IMR-90 (cell line): ENCODE results near the gene PLEKHG2. TPM values are rescaled to one million over a fixed set of nuclear protein-coding genes. Genes with fewer than 3 reads are reported as not detected.

Source experiments
- ATAC-seq: fragments of 200-7000 bp; cut with Tn5 transposase; 2 replicates; pipeline ENCODE4 v1.9.1; 2020; ENCODE audit warnings: low read depth, mild to moderate bottlenecking, moderate library complexity
- BruUV-seq: library from RNA; stranded (reverse); fragments of 400-500 nt; replicated peaks from 2 replicates; lab custom pipeline; 2021; lab: Mats Ljungman, UMichigan
- CTCF ChIA-PET: fragments of 300-600 bp; formaldehyde crosslinking; extraction: SDS; loops from one replicate; lab custom pipeline; 2021; ENCODE audit warnings: antibody characterized with exemption; lab: Yijun Ruan, JAX
- POLR2A ChIA-PET: fragments of 300-600 bp; sonication (Branson Sonifier 250); formaldehyde crosslinking; loops from one replicate; lab custom pipeline; 2022; ENCODE audit warnings: antibody characterized with exemption; ENCODE audit not compliant: unreplicated experiment; lab: Charles Lee
- DNase-seq: peaks from one replicate; pipeline ENCODE4 v3.0.0; 2013
- H2AFZ ChIP-seq: replicated peaks from 2 replicates; pipeline ENCODE3; 2013; ENCODE audit warnings: low read length, mild to moderate bottlenecking; ENCODE audit not compliant: poor library complexity
- H2AK5ac ChIP-seq: 2 replicates; pipeline ENCODE4 v1.6.1; 2013; ENCODE audit warnings: low read depth, low read length, inconsistent platforms
- H2AK9ac ChIP-seq: replicated peaks from 2 replicates; pipeline ENCODE3; 2013; ENCODE audit warnings: mild to moderate bottlenecking, low read depth, low read length, moderate library complexity; ENCODE audit not compliant: poor library complexity
- H2BK120ac ChIP-seq: 2 replicates; pipeline ENCODE4 v1.6.1; 2013; ENCODE audit warnings: low read depth, low read length, inconsistent platforms
- H2BK15ac ChIP-seq: 3 replicates; pipeline ENCODE4 v1.6.1; 2013; ENCODE audit warnings: low read depth, low read length, inconsistent platforms
- H2BK20ac ChIP-seq: 2 replicates; pipeline ENCODE4 v1.6.1; 2013; ENCODE audit warnings: low read depth, mild to moderate bottlenecking, inconsistent platforms, low read length, moderate library complexity
- H2BK5ac ChIP-seq: 2 replicates; pipeline ENCODE4 v1.6.1; 2013; ENCODE audit warnings: mild to moderate bottlenecking, low read depth, low read length, inconsistent platforms; ENCODE audit not compliant: poor library complexity, severe bottlenecking
- H3K14ac ChIP-seq: replicated peaks from 2 replicates; pipeline ENCODE4 v1.6.1; 2013; ENCODE audit warnings: low read depth, low read length, inconsistent platforms
- H3K18ac ChIP-seq: 2 replicates; pipeline ENCODE4 v1.6.1; 2013; ENCODE audit warnings: low read depth, low read length, control low read depth
- H3K23ac ChIP-seq: 2 replicates; pipeline ENCODE4 v1.6.1; 2013; ENCODE audit warnings: low read depth, low read length, inconsistent platforms
- H3K27ac ChIP-seq: 2 replicates; pipeline ENCODE4 v1.5.1; 2013; ENCODE audit warnings: mild to moderate bottlenecking, control low read depth, low read length; ENCODE audit not compliant: insufficient read depth
- H3K27me3 ChIP-seq: 2 replicates; pipeline ENCODE4 v1.6.1; 2013; ENCODE audit warnings: low read length; ENCODE audit not compliant: control insufficient read depth, insufficient read depth
- H3K36me3 ChIP-seq: 2 replicates; pipeline ENCODE4 v1.6.1; 2013; ENCODE audit warnings: low read length, mixed read lengths; ENCODE audit not compliant: control insufficient read depth, insufficient read depth
- H3K4ac ChIP-seq: 2 replicates; pipeline ENCODE4 v1.6.1; 2013; ENCODE audit warnings: low read depth, low read length, inconsistent platforms
- H3K4me1 ChIP-seq: 2 replicates; pipeline ENCODE4 v1.6.1; 2013; ENCODE audit warnings: low read length, mixed read lengths; ENCODE audit not compliant: control insufficient read depth, insufficient read depth
- H3K4me2 ChIP-seq: 2 replicates; pipeline ENCODE4 v1.6.1; 2013; ENCODE audit warnings: low read depth, mild to moderate bottlenecking, control low read depth, low read length, moderate library complexity
- H3K4me3 ChIP-seq: 2 replicates; pipeline ENCODE4 v1.5.1; 2013; ENCODE audit warnings: low read depth, mild to moderate bottlenecking, control low read depth, low read length, moderate library complexity; ENCODE audit not compliant: insufficient read depth
- H3K56ac ChIP-seq: 2 replicates; pipeline ENCODE4 v1.6.1; 2013; ENCODE audit warnings: low read length, inconsistent platforms; ENCODE audit not compliant: insufficient read depth; ENCODE audit errors: extremely low read depth
- H3K79me1 ChIP-seq, 2 experiments: 2 replicates each; pipeline ENCODE4 v1.6.1; 2013; ENCODE audit warnings: low read length in 2 of 2, inconsistent platforms in 1 of 2, low read depth in 1 of 2
- H3K9ac ChIP-seq: 2 replicates; pipeline ENCODE4 v1.6.1; 2013; ENCODE audit warnings: low read depth, low read length, control low read depth
- H3K9me1 ChIP-seq: 2 replicates; pipeline ENCODE4 v1.6.1; 2013; ENCODE audit warnings: low read length, inconsistent platforms; ENCODE audit not compliant: insufficient read depth
- H3K9me3 ChIP-seq: 2 replicates; pipeline ENCODE4 v1.6.1; 2013; ENCODE audit warnings: low read length; ENCODE audit not compliant: control insufficient read depth, insufficient read depth
- H4K20me1 ChIP-seq: 2 replicates; pipeline ENCODE4 v1.6.1; 2013; ENCODE audit warnings: low read length, inconsistent platforms; ENCODE audit not compliant: insufficient read depth
- H4K5ac ChIP-seq: 2 replicates; pipeline ENCODE4 v1.6.1; 2013; ENCODE audit warnings: mild to moderate bottlenecking, low read depth, low read length, control low read depth
- H4K8ac ChIP-seq, 2 experiments: 2 replicates each; pipeline ENCODE4 v1.6.1; 2013; ENCODE audit warnings: low read depth in 2 of 2, low read length in 2 of 2, control low read depth in 1 of 2, inconsistent platforms in 1 of 2
- H4K91ac ChIP-seq: 2 replicates; pipeline ENCODE4 v1.6.1; 2013; ENCODE audit warnings: low read depth, low read length, inconsistent platforms; ENCODE audit not compliant: insufficient read depth
- BHLHE40 ChIP-seq: fragments of 150-350 bp; IDR thresholded peaks from 2 replicates; pipeline ENCODE4 v1.6.1; 2016; ENCODE audit warnings: mild to moderate bottlenecking, low read depth, low read length
- CEBPB ChIP-seq: IDR thresholded peaks from 2 replicates; pipeline ENCODE4 v1.6.1; 2012; ENCODE audit warnings: low read depth, low read length, improper control_type of control experiment
- CHD1 ChIP-seq: IDR thresholded peaks from 2 replicates; pipeline ENCODE4 v1.6.1; 2012; ENCODE audit warnings: low read depth, low read length, improper control_type of control experiment
- FOS ChIP-seq: fragments of 150-350 bp; IDR thresholded peaks from 2 replicates; pipeline ENCODE4 v1.6.1; 2016; ENCODE audit warnings: low read depth, low read length
- MAFK ChIP-seq: IDR thresholded peaks from 2 replicates; pipeline ENCODE4 v1.6.1; 2012; ENCODE audit warnings: low read depth, low read length, improper control_type of control experiment
- MAZ ChIP-seq: IDR thresholded peaks from 2 replicates; pipeline ENCODE4 v1.6.1; 2012; ENCODE audit warnings: low read depth, mild to moderate bottlenecking, low read length, improper control_type of control experiment, moderate library complexity, borderline replicate concordance
- MXI1 ChIP-seq: IDR thresholded peaks from 2 replicates; pipeline ENCODE4 v1.6.1; 2012; ENCODE audit warnings: low read depth, mild to moderate bottlenecking, low read length, moderate library complexity, borderline replicate concordance
- NFE2L2 ChIP-seq: fragments of 150-350 bp; IDR thresholded peaks from 2 replicates; pipeline ENCODE4 v1.6.1; 2016; ENCODE audit warnings: low read depth, mild to moderate bottlenecking, low read length
- POLR2A ChIP-seq: IDR thresholded peaks from 2 replicates; pipeline ENCODE4 v1.6.1; 2012; ENCODE audit warnings: mild to moderate bottlenecking, low read depth, low read length
- RAD21 ChIP-seq: IDR thresholded peaks from 2 replicates; pipeline ENCODE4 v1.6.1; 2012; ENCODE audit warnings: low read length, improper control_type of control experiment
- RCOR1 ChIP-seq: IDR thresholded peaks from 2 replicates; pipeline ENCODE4 v1.6.1; 2012; ENCODE audit warnings: mild to moderate bottlenecking, low read length, improper control_type of control experiment; ENCODE audit not compliant: insufficient replicate concordance
- RFX5 ChIP-seq: IDR thresholded peaks from 2 replicates; pipeline ENCODE4 v1.8.0; 2012; ENCODE audit warnings: low read depth, mild to moderate bottlenecking, low read length, moderate library complexity
- SMC3 ChIP-seq: fragments of 150-350 bp; IDR thresholded peaks from 2 replicates; pipeline ENCODE4 v1.6.1; 2016; ENCODE audit warnings: low read depth, mild to moderate bottlenecking, antibody characterized with exemption, low read length, moderate library complexity
- WGBS, 2 experiments: methylation state at CpG; one replicate each; pipeline versions ENCODE4 v1.1.5 to v1.1.7; 2013; ENCODE audit warnings: missing lambda C conversion rate in 2 of 2; ENCODE audit not compliant: insufficient read length in 1 of 2; ENCODE audit errors: extremely low coverage in 2 of 2; 5-methylcytosine and 5-hydroxymethylcytosine counted together
- dilution Hi-C: fragments of 300-500 bp; cut with HindIII; formaldehyde crosslinking; loops from one replicate; pipeline ENCODE4 v1.14.3; 2018; ENCODE audit warnings: low sequenced_read_pairs; ENCODE audit not compliant: unreplicated experiment
- in situ Hi-C: fragments of 300-500 bp; cut with MboI; formaldehyde crosslinking; loops from 3 replicates; pipeline ENCODE4 v1.14.3; 2019; ENCODE audit warnings: low sequenced_read_pairs, inconsistent platforms, mixed read lengths
- intact Hi-C: fragments of 100-400 bp; cut with micrococcal nuclease; formaldehyde crosslinking; loops from 2 replicates; pipeline ENCODE4 v1.10.0; 2022
- polyA plus RNA-seq, 3 experiments: library from polyadenylated mRNA; depleted of rRNA; stranded (reverse); fragments of >200 nt; gene quantifications; 2 replicates each; pipeline ENCODE4 v1.2.3, GENCODE V29; 2012; ENCODE audit warnings: low replicate concordance in 1 of 3
- total RNA-seq: library from RNA; depleted of rRNA; stranded (reverse); fragments of >200 nt; gene quantifications from 2 replicates; pipeline ENCODE4 v1.2.3, GENCODE V29; 2012
- TF ChIP-seq, protein P1 (sequence below): fragments of 150-350 bp; IDR thresholded peaks from 2 replicates; pipeline ENCODE4 v1.6.1; 2016; ENCODE audit warnings: low read depth, mild to moderate bottlenecking, low read length, moderate library complexity, borderline replicate concordance
- TF ChIP-seq, protein P2 (sequence below): fragments of 150-350 bp; IDR thresholded peaks from 2 replicates; pipeline ENCODE4 v1.6.1; 2017; ENCODE audit warnings: mild to moderate bottlenecking, antibody characterized with exemption, low read length, low read depth
- TF ChIP-seq, protein P3 (sequence below): conservative IDR thresholded peaks from 2 replicates; pipeline ENCODE4 v1.5.1; 2012; ENCODE audit warnings: mild to moderate bottlenecking, low read depth, low read length, improper control_type of control experiment

PLEKHG2 gene
- total and polyA plus RNA-seq, 2 of the 4 experiments (the other 2 are of a cell fraction): 6.5 to 28.3 TPM

DNA sequence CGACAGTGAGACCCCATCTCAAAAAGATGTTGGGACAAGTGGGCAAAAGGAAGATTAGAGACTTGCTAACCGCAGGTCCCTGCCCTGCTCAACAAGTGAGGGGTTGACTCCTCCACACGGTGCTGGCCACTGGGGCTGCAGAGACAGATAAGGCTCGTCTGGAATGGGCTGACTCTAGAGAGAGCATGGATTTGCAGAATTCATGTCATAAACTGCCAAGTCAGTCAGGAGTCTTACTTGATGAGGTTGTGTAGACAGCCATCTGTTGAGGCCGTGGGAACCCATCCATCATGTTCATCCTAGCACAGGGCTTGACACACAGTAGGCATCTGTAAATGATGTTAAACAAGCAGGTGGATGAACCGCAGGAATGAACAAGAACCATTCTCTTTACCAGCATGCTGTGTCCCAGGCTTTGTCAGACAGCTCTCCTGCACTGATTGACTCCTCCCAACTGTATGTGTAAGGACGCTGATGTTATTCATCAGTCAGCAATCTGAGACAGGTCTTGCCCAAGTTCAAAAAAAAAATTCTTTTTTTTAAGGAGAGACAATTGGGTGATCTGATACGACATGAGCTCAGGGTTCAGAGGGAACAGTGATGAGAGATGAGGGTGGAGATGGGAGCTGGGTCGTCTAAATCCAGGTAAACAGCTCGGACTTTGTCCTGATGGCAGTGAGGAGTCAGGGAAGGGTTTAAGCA, 30.4 kb upstream of the PLEKHG2 start:
- POLR2A ChIA-PET: no interaction called here
- no peak for TF ChIP-seq MAFK
- TF ChIP-seq FOS: no peak
- no peak for TF ChIP-seq RCOR1
- TF ChIP-seq, protein P1, sequence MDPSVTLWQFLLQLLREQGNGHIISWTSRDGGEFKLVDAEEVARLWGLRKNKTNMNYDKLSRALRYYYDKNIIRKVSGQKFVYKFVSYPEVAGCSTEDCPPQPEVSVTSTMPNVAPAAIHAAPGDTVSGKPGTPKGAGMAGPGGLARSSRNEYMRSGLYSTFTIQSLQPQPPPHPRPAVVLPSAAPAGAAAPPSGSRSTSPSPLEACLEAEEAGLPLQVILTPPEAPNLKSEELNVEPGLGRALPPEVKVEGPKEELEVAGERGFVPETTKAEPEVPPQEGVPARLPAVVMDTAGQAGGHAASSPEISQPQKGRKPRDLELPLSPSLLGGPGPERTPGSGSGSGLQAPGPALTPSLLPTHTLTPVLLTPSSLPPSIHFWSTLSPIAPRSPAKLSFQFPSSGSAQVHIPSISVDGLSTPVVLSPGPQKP: no peak
- TF ChIP-seq RAD21: no peak
- TF ChIP-seq MAZ: no peak
- no peak for TF ChIP-seq SMC3
- no peak for TF ChIP-seq RFX5
- TF ChIP-seq CEBPB: no peak
- TF ChIP-seq NFE2L2: no peak
- no peak for TF ChIP-seq MXI1
- no peak for TF ChIP-seq CHD1
- TF ChIP-seq, protein P2, sequence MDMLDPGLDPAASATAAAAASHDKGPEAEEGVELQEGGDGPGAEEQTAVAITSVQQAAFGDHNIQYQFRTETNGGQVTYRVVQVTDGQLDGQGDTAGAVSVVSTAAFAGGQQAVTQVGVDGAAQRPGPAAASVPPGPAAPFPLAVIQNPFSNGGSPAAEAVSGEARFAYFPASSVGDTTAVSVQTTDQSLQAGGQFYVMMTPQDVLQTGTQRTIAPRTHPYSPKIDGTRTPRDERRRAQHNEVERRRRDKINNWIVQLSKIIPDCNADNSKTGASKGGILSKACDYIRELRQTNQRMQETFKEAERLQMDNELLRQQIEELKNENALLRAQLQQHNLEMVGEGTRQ: no peak
- TF ChIP-seq, protein P3, sequence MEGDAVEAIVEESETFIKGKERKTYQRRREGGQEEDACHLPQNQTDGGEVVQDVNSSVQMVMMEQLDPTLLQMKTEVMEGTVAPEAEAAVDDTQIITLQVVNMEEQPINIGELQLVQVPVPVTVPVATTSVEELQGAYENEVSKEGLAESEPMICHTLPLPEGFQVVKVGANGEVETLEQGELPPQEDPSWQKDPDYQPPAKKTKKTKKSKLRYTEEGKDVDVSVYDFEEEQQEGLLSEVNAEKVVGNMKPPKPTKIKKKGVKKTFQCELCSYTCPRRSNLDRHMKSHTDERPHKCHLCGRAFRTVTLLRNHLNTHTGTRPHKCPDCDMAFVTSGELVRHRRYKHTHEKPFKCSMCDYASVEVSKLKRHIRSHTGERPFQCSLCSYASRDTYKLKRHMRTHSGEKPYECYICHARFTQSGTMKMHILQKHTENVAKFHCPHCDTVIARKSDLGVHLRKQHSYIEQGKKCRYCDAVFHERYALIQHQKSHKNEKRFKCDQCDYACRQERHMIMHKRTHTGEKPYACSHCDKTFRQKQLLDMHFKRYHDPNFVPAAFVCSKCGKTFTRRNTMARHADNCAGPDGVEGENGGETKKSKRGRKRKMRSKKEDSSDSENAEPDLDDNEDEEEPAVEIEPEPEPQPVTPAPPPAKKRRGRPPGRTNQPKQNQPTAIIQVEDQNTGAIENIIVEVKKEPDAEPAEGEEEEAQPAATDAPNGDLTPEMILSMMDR: no peak
- no peak for TF ChIP-seq BHLHE40
- no peak for TF ChIP-seq POLR2A
- Histone ChIP-seq H3K9ac (no peak overlapping the region), H3K36me3 (peaks cover 83% of the 10 kb centered on the region), H3K4me1 (no peaks in the 10 kb centered on the region), H2BK20ac (no peak overlapping the region), H4K5ac (no peak overlapping the region), H3K23ac (no peak overlapping the region), H3K56ac (no peak overlapping the region), H3K18ac (no peak overlapping the region), H3K9me3 (no peaks in the 10 kb centered on the region), H2AK5ac (no peak overlapping the region), H3K14ac (no peak overlapping the region), H2BK15ac (no peak overlapping the region), H3K27ac (no peak overlapping the region), H3K9me1 (peaks cover 4% of the 10 kb centered on the region; the same call in 1 of the 2 replicates), H2AFZ (peak overlapping the region; percentile 15), H2BK5ac (no peak overlapping the region), H4K20me1 (peaks cover 4% of the 10 kb centered on the region), H3K4ac (no peak overlapping the region), H3K27me3 (no peaks in the 10 kb centered on the region), H2AK9ac (no peak overlapping the region), H2BK120ac (no peak overlapping the region), H3K4me3 (no peak overlapping the region), H4K91ac (no peak overlapping the region), H3K4me2 (no peak overlapping the region), H3K79me1 (peaks cover 0 to 17% of the 10 kb centered on the region in 2 experiments; a peak in 2 of 4 replicates), H4K8ac (no peak overlapping the region)
- peak; percentile 25; the same call in 1 of the 2 replicates for ATAC-seq
- no TSS peak for BruUV-seq
- 91% methylated on average over 6 of the region's 10 CpGs; no CpG with 5 or more reads in 1 of the 2 experiments for WGBS, 2 experiments
- dilution Hi-C loops: no loop called here
- no peak for DNase-seq
- intact Hi-C loops: no loop called here
- CTCF ChIA-PET: no interaction called here
- in situ Hi-C loops: no loop called here
